DOHH2 (cell line): ENCODE data around the gene MED12L.

ENCODE experiments used
- CTCF ChIP-seq: fragments of 200-600 bp; sonication (generic); IDR thresholded peaks from one replicate; pipeline ENCODE4 v1.5.1; 2014; ENCODE audit warnings: antibody characterized with exemption, mild to moderate bottlenecking, low read depth, low read length; ENCODE audit not compliant: poor library complexity, severe bottlenecking
- EZH2phosphoT487 ChIP-seq: fragments of 200-600 bp; sonication (generic); IDR thresholded peaks from 2 replicates; pipeline ENCODE4 v1.6.1; 2017; ENCODE audit warnings: borderline replicate concordance, mild to moderate bottlenecking, antibody characterized with exemption, low read length, moderate library complexity, mixed read lengths

- no peak for TF ChIP-seq CTCF
- no peak for TF ChIP-seq EZH2phosphoT487
Measured at GRCh38 chr3:151183265-151183671, 97.8 kb downstream of the MED12L start.
